HUES64 (cell line): ENCODE measurements around the gene SLC4A3.

Experiments
- H3K27ac ChIP-seq: 2 replicates; pipeline ENCODE4 v1.7.0; 2013; ENCODE audit warnings: low read depth, low read length, inconsistent platforms
- H3K27me3 ChIP-seq: 2 replicates; pipeline ENCODE4 v1.6.1; 2013; ENCODE audit warnings: mild to moderate bottlenecking, low read length; ENCODE audit not compliant: insufficient read depth
- H3K36me3 ChIP-seq: 2 replicates; pipeline ENCODE4 v1.6.1; 2013; ENCODE audit warnings: mild to moderate bottlenecking, low read length; ENCODE audit not compliant: insufficient read depth
- H3K4me1 ChIP-seq: 2 replicates; pipeline ENCODE4 v1.6.1; 2013; ENCODE audit warnings: mild to moderate bottlenecking, low read length, moderate library complexity; ENCODE audit not compliant: insufficient read depth
- H3K4me3 ChIP-seq: 2 replicates; pipeline ENCODE4 v1.5.1; 2013; ENCODE audit warnings: mild to moderate bottlenecking, low read length, moderate library complexity
- H3K9ac ChIP-seq: 2 replicates; pipeline ENCODE4 v1.6.1; 2013; ENCODE audit warnings: mild to moderate bottlenecking, low read depth, low read length
- H3K9me3 ChIP-seq: 2 replicates; pipeline ENCODE4 v1.6.1; 2013; ENCODE audit warnings: low read depth, low read length; ENCODE audit not compliant: insufficient read depth
- WGBS: fragments of 150-250, 120-280 bp; methylation state at CpG from one replicate; pipeline ENCODE4 v1.1.7; 2013; ENCODE audit warnings: missing lambda C conversion rate; 5-methylcytosine and 5-hydroxymethylcytosine counted together

Gene SLC4A3

DNA sequence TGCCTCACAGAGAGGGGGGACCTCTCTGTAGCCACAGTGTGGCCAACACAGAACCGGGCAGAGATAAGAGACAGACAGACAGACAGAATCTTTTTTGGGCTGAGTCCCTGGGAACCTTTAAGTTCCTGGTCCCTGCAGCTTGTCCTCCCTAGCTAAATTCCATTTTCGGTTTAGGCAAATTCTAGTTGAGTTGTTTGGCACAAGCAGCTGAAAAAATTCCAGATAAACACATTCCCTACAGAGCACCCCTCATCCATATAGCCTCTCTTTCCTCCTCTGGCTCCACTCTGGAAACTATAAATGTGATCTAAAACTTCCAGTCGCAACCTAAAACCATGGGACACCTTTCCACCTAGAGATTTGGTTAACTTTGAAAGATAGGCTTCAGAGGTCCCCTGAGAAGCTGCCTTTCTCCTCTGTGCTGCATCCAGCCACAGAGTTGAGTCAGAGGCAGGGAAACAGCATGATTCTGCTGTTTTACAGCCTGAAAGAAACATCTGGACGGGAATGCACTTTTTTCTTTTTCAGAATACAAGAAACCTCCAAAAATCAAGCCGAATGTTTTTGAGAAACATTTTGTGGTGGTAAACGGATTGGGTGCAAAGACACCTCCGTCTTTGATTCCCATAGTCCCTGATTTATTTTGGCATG is 30.9 kb downstream of the SLC4A3 start:
- 90% methylated on average over 6 of the region's 7 CpGs for WGBS
- no peak overlapping the region for H3K27ac ChIP-seq
- peaks cover 9% of the 10 kb centered on the region for H3K4me1 ChIP-seq
- H3K36me3 ChIP-seq = no peaks in the 10 kb centered on the region
- H3K4me3 ChIP-seq = no peak overlapping the region
- no peaks in the 10 kb centered on the region for H3K27me3 ChIP-seq
- peaks cover 10% of the 10 kb centered on the region; the same call in 1 of the 2 replicates for H3K9me3 ChIP-seq
- no peak overlapping the region for H3K9ac ChIP-seq

DNA sequence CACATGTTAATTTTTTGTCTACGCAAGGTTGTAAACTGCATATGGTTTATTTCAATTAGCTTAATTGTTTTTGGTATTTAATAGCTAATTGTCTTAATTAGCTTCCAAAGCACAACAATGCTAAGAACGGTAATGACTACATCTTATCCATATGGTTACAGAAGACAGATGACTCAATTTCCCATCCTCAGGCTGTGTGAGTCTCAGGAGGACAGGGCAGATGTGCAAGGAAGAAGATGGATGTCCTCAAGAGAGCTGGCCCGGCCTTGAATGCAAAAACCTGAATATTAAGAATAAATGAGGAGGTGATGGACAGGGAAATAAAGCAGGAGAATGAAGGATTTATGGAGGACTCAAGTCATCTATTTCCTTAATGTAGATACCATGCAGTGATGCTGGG is 31.4 kb downstream of the SLC4A3 start:
- Histone ChIP-seq H3K27me3 (no peaks in the 10 kb centered on the region), H3K36me3 (no peaks in the 10 kb centered on the region), H3K27ac (no peak overlapping the region), H3K9ac (no peak overlapping the region), H3K9me3 (peaks cover 10% of the 10 kb centered on the region; the same call in 1 of the 2 replicates), H3K4me3 (no peak overlapping the region), H3K4me1 (peaks cover 9% of the 10 kb centered on the region)
- WGBS = 98% methylated on average over 3 of the region's 3 CpGs

DNA sequence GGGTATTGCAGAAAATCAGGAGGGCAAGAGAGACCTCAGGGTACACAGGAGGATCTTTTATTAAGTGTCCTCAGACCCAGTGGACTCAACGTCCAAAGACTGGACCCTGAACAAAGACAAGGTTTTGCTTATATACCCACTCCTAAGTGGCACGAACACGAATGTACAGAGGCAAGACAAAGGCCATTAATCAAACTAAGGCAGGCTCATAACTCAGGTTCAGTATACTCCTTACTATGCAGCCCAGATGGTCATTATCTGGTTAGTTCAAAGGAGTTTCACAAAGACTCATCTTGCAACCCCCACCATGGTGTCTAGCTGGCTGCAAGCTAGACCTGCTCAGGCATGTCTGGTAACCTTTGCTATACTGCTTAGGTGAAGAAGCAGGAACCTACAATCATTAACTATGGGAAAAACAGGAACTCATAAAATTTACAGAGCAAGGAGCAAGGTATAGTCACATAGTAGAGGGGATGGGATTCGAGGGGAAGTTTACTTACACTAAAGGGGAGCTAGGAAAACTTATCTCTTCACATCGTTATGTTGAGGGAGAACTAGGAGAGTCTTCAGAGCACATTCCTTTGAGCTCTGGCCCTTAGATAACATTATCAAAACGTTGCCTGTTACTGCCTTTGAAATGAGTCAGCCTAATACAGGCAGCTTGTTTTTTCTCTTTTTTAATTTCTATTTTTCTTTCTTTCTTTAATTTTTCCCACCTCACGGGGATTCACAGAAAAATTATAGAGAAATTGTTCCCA is 33.9 kb downstream of the SLC4A3 start:
- peaks cover 9% of the 10 kb centered on the region for H3K4me1 ChIP-seq
- no peaks in the 10 kb centered on the region for H3K36me3 ChIP-seq
- 79% methylated on average over 6 of the region's 7 CpGs for WGBS
- H3K27me3 ChIP-seq = no peaks in the 10 kb centered on the region
- H3K9me3 ChIP-seq = peaks cover 9% of the 10 kb centered on the region; the same call in 1 of the 2 replicates
- H3K27ac ChIP-seq = no peak overlapping the region
- no peak overlapping the region for H3K9ac ChIP-seq
- no peak overlapping the region for H3K4me3 ChIP-seq

DNA sequence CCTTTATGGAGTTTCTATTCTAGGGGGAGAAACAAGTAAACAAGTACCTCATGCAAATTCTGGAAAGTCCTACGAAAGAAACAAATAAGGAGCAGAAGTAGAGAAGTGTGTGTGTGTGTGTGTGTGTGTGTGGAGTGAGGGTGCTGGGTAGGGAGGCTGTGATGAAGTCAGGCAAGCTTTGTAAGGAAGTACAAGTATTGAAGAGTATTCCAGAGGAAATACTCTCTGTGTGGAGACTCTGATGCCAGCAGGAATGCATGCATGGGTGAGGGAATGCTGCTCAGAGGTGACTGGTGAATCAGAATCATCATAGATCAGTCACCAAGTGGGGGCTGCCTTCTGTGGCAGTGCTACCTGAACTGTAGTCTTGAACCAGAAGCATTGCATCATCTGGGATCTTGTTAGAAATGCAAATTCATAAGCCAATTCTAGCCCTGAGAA is 34.5 kb downstream of the SLC4A3 start:
- peak overlapping the region; percentile 71 for H3K27ac ChIP-seq
- H3K9ac ChIP-seq = peak overlapping the region; percentile 30; the same call in 1 of the 2 replicates
- H3K4me3 ChIP-seq = no peak overlapping the region
- peaks cover 9% of the 10 kb centered on the region for H3K4me1 ChIP-seq
- no peaks in the 10 kb centered on the region for H3K36me3 ChIP-seq
- no peaks in the 10 kb centered on the region for H3K27me3 ChIP-seq
- H3K9me3 ChIP-seq = peaks cover 8% of the 10 kb centered on the region; the same call in 1 of the 2 replicates
- WGBS = 93% methylated on average over 1 of the region's 1 CpG

DNA sequence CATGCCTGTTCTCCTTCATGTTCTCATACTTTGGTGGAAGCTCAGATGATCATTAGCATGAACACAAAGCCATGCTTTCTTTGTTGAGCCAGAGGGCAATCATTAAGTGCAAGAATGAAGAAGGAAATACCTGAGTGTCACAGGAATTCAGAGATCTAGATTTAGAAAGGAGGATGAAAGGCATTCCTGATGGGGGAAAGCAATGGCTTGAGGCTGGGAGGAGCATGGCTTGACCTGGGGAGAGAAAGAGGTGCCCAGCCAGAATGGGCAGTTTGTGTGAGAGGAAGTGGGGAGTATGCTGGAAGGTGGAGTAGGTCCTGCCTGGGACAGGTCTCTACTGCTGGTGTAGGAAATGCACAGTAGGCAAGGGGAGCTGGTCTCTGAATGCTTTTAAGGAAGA is 35.1 kb downstream of the SLC4A3 start:
- Histone ChIP-seq H3K36me3 (no peaks in the 10 kb centered on the region), H3K4me3 (no peak overlapping the region), H3K27ac (peak overlapping the region; percentile 71), H3K27me3 (no peaks in the 10 kb centered on the region), H3K4me1 (peaks cover 9% of the 10 kb centered on the region), H3K9me3 (peaks cover 8% of the 10 kb centered on the region; the same call in 1 of the 2 replicates), H3K9ac (peak overlapping the region; percentile 30; the same call in 1 of the 2 replicates)

DNA sequence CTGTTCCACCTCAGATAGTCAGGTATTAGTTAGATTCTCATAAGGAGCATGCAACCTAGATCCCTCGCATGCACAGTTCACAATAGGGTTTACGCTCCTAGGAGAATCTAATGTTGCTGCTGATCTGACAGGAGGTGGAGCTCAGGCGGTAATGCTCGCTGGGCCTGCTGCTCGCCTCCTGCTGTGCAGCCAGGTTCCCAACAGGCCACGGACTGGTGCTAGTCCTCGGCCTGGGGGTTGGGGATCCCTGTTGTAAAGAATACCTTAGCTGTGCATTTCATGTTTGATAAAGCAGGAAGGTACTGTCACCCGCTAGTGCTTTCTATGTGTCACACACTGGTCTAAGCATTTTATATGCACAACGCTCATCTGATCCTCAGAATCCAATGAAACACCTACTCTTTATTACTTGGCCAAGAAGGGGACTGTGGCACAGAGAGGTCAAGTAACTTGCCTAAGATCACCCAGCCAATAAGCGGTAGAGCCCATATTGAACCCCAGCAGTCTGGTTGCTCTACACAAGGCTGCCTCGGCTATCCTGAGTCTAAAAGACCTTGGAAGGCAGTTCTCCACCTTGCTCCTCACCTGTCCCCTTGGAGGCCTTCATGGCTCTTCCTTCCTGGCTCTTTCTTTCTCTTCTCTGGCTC is 35.8 kb downstream of the SLC4A3 start:
- H3K9me3 ChIP-seq = peaks cover 8% of the 10 kb centered on the region; the same call in 1 of the 2 replicates
- H3K27me3 ChIP-seq = no peaks in the 10 kb centered on the region
- no peaks in the 10 kb centered on the region for H3K36me3 ChIP-seq
- H3K4me3 ChIP-seq = no peak overlapping the region
- WGBS = 74% methylated on average over 11 of the region's 11 CpGs
- H3K9ac ChIP-seq = no peak overlapping the region
- peak overlapping the region; percentile 71; the same call in 1 of the 2 replicates for H3K27ac ChIP-seq
- H3K4me1 ChIP-seq = peaks cover 9% of the 10 kb centered on the region

DNA sequence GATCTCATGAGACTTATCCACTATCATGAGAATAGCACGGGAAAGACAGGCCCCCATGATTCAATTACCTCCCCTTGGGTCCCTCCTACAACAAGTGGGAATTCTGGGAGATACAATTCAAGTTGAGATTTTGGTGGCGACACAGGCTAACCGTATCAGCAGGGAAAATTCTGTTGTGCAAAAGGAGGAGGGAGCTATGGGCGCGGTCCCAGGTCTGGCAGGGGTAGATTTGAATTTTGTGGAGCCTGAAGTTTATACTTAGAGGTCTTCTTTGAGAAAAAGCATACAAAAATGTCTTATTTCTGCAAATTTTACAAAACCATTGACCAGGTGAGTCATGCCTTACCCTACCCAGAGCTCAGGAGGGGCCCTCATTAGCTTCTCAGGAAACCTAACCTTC is 36.6 kb downstream of the SLC4A3 start:
- WGBS = 92% methylated on average over 5 of the region's 5 CpGs

DNA sequence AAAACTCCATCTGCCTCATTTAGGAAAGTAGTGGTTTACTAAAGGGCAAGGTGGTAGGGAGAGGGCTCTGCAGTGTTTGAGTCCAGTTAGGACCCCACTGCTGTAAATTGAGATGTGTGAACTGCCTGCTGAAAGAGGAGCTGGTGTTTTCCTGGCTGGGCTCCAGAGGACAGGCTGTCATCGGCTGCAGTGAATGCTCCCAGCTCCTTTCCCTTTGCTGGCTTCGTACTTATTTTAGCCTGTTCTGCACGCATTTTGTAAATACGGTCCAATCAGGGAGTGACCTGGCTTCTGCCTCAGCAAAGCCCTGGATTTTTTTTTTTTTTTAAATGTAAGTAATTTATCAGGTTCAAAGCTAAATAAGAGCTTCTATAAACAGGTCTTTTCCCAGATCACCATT is 37.5 kb downstream of the SLC4A3 start:
- Histone ChIP-seq H3K27me3 (no peaks in the 10 kb centered on the region), H3K4me1 (peaks cover 9% of the 10 kb centered on the region), H3K9me3 (peaks cover 8% of the 10 kb centered on the region; the same call in 1 of the 2 replicates), H3K27ac (no peak overlapping the region), H3K9ac (no peak overlapping the region), H3K36me3 (no peaks in the 10 kb centered on the region), H3K4me3 (no peak overlapping the region)
- 70% methylated on average over 4 of the region's 4 CpGs for WGBS

More for the DNA sequence above, 36.6 kb downstream of the SLC4A3 start:
- Histone ChIP-seq H3K9ac (no peak overlapping the region), H3K27ac (no peak overlapping the region), H3K36me3 (no peaks in the 10 kb centered on the region), H3K4me3 (no peak overlapping the region), H3K9me3 (peaks cover 8% of the 10 kb centered on the region; the same call in 1 of the 2 replicates), H3K27me3 (no peaks in the 10 kb centered on the region), H3K4me1 (peaks cover 9% of the 10 kb centered on the region)

DNA sequence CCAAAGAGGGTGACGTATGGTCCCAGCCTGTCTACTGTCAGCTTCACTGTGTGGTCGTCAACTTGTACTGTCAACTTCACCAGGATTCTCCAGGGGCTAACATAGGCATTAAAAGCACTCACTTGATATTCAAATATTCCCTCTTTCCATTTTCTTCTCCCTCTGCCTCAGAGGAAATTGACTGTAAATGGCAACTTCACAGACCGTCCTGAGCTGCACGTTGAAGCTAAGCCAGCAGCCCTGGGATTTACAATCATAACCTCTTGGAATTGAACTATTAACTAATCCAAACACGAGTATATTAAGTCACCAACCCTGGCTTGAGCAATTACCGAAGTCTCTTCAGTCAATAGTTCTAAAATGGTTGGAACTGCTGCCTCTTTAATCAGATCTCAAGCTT is 38.5 kb downstream of the SLC4A3 start:
- H3K4me3 ChIP-seq = no peak overlapping the region
- H3K9ac ChIP-seq = no peak overlapping the region
- peaks cover 5% of the 10 kb centered on the region; the same call in 1 of the 2 replicates for H3K9me3 ChIP-seq
- no peaks in the 10 kb centered on the region for H3K36me3 ChIP-seq
- no peaks in the 10 kb centered on the region for H3K27me3 ChIP-seq
- no peak overlapping the region for H3K27ac ChIP-seq
- 84% methylated on average over 6 of the region's 6 CpGs for whole genome bisulfite sequencing
- H3K4me1 ChIP-seq = peaks cover 11% of the 10 kb centered on the region

DNA sequence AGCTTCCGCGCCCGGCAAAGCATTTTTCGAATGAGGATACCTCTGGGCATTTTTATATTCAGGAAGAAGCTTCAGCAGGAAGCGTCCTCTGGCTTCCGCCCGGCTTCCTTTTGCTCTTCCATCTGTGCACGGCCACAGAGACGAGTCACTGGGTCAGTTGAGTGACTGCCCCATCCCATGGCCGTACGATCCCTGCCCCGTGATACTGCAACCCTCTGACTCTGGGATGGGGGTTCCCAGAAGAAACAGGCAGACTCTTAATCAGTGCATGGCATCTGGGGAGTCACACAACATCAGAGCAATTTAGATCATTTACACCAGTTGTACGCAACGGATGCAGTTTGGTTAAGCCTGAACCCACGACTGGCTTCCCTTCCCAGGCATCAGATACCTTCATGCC is 40.9 kb downstream of the SLC4A3 start:
- WGBS = 96% methylated on average over 15 of the region's 15 CpGs
- H3K27me3 ChIP-seq = no peaks in the 10 kb centered on the region
- no peak overlapping the region for H3K9ac ChIP-seq
- H3K4me3 ChIP-seq = no peak overlapping the region
- no peaks in the 10 kb centered on the region for H3K36me3 ChIP-seq
- H3K27ac ChIP-seq = no peak overlapping the region
- H3K9me3 ChIP-seq = no peaks in the 10 kb centered on the region
- peaks cover 17% of the 10 kb centered on the region for H3K4me1 ChIP-seq

DNA sequence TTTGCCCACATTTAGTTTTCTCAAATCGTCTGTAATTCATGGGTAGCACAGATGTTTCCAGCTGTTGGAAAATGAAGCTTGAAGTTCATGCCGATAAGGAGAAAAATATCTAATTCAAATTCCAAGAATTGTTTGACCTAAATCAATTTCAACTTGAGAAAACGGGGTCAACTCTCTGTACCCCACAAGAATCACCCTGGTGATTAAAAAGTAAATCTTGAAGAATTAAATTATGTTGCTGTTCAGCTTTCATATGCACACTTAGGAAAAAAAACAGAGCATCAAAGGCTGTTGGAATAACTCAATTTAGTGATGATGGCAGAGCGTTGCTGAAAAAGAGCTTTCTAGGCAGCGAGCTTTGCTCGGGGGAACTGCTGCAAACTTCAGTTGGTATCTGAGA is 43.0 kb downstream of the SLC4A3 start:
- Histone ChIP-seq H3K9me3 (no peaks in the 10 kb centered on the region), H3K4me1 (peaks cover 17% of the 10 kb centered on the region), H3K27ac (no peak overlapping the region), H3K9ac (no peak overlapping the region), H3K27me3 (no peaks in the 10 kb centered on the region), H3K4me3 (no peak overlapping the region), H3K36me3 (no peaks in the 10 kb centered on the region)
- 96% methylated on average over 5 of the region's 6 CpGs for WGBS
